ENCODE data around the gene GFRA1.

DNA sequence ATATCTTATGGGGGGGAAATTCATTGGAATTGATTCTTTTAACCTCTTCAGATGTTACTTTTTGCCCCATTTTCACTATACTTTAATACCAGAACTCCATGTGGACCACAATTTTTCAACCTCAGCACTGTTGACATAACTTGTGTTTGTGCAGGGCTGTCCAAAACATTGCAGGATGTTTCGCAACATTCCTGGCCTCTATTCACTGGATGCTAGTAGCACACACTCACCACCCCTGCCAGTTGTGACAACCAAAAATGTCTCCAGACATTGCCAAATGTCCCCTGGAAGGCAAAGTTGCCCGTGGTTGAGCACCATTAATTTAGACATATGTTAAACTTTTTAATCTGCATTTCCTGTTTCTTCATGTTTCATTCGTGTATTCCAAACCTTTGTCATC is 234.7 kb downstream of the GFRA1 start:
- TF ChIP-seq, protein P1, sequence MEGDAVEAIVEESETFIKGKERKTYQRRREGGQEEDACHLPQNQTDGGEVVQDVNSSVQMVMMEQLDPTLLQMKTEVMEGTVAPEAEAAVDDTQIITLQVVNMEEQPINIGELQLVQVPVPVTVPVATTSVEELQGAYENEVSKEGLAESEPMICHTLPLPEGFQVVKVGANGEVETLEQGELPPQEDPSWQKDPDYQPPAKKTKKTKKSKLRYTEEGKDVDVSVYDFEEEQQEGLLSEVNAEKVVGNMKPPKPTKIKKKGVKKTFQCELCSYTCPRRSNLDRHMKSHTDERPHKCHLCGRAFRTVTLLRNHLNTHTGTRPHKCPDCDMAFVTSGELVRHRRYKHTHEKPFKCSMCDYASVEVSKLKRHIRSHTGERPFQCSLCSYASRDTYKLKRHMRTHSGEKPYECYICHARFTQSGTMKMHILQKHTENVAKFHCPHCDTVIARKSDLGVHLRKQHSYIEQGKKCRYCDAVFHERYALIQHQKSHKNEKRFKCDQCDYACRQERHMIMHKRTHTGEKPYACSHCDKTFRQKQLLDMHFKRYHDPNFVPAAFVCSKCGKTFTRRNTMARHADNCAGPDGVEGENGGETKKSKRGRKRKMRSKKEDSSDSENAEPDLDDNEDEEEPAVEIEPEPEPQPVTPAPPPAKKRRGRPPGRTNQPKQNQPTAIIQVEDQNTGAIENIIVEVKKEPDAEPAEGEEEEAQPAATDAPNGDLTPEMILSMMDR (IDR thresholded peaks at IDR 0.05; ENCODE audit: low read length): no peak
- no peak for TF ChIP-seq EZH2 (IDR thresholded peaks at IDR 0.05; ENCODE audit: borderline replicate concordance, low read length)

All from OCI-LY1 (cell line).